NCI-H2171 (cell line): Measurements from ENCODE around the gene PEX11B.
A peak's percentile ranks its signal among the peaks of the same experiment; 100 is the strongest.

Experiments
- DNase-seq: peaks from one replicate; lab custom pipeline; 2025; lab: John Stamatoyannopoulos, UW

PEX11B gene

DNA sequence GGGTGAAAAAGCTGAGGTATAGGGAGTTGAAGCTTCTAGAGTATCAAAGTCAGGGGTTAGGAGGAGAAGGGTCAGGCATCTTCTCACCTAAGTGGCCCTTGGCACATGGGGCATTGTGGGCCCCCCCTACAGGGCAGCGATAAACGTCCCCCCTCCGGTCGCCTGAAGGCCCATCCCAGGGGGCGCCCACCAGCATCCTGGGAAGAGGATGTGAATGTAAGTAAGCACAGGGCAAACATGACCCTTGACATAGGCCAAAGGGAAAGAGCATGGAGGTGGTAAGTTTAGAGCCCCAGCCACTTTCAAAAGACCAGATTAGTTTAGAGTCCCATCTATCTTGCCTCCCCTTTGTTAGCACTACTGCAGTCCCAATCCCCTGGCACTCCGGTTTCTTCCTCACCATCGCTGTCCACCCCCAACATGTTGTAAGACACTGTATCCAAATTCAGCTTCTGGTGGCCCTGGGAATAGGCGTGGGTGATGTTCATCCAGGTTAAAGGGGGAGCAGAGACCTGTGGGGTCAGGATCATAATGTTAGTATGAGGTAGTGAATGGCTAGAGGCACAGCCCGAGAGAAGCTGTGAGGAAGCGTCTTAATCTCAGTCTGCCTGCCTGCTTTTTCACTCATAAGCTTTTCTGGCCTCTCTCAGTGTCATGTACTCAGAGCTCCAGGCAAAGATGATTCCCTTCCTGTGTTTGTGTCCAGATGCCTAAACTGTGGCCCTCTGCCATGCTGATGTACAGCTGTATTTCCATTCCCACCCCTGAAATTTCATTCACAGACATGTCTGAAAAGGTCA, 11.4 kb downstream of the PEX11B start:
- DNase-seq = no peak

DNA sequence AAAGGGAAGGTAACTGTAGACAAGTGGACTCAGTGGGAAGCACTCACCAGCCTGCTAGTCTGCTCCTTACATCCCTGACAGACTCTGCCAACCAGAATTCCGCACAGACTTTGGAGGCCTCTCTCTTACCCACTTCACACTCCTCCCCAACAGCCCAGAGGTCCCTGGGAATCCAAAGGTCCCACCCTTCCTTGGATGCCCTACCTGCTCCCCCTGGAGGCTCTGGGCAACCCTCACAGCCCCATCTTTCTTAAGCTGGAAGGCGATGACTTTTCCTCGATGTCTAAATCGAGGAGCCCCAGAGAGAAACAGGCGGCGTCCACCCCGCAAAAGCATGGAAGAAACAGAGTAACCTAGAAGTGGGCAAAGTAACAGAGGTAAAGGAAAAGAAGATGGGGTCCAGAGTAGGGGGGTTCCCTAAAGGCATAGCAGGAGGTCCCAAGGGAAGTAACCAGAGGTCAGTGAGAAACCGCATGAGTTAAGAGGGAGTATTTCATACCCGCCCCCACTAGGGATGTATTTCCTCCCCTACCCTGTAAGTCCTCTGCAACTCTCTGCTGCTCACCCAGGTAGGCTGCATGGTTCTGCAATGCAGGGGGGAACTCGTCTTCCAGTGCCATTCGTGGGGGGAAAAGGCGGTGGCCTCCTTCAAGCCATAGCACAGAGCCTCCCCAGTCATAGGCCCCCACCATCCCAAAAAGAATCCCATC, 17.1 kb downstream of the PEX11B start:
- no peak for DNase-seq

DNA sequence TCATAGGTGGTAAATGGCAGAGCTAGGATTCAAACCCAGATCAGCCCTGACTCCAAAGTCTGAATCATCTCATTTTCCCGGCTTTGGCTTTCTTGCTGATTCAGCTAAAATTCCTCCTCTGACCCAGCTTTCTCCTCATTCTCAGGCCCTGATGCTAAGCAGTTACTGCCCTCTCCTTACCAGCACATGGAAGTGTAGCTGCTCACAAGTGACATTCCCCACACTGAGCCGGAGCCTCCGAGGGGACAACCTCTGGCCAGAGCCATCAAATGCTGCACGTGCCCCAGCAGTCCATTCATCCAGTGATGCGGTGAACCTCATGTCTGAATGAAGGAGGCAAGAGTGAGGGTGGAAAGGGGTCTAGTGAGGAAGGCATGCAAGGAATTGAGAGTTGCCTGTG, 19.8 kb downstream of the PEX11B start:
- DNase-seq = no peak

- no peak for DNase-seq
Observed at GRCh38 chr1:145897969-145898368, 20.5 kb downstream of the PEX11B start.

GRCh38 chr1:145895471-145895870, 23.0 kb downstream of the PEX11B start:
- DNase-seq = no peak

GRCh38 chr1:145893306-145894055, 25.0 kb downstream of the PEX11B start:
- DNase-seq = no peak

- no peak for DNase-seq
Observed at GRCh38 chr1:145892486-145893087, 25.9 kb downstream of the PEX11B start.

DNA sequence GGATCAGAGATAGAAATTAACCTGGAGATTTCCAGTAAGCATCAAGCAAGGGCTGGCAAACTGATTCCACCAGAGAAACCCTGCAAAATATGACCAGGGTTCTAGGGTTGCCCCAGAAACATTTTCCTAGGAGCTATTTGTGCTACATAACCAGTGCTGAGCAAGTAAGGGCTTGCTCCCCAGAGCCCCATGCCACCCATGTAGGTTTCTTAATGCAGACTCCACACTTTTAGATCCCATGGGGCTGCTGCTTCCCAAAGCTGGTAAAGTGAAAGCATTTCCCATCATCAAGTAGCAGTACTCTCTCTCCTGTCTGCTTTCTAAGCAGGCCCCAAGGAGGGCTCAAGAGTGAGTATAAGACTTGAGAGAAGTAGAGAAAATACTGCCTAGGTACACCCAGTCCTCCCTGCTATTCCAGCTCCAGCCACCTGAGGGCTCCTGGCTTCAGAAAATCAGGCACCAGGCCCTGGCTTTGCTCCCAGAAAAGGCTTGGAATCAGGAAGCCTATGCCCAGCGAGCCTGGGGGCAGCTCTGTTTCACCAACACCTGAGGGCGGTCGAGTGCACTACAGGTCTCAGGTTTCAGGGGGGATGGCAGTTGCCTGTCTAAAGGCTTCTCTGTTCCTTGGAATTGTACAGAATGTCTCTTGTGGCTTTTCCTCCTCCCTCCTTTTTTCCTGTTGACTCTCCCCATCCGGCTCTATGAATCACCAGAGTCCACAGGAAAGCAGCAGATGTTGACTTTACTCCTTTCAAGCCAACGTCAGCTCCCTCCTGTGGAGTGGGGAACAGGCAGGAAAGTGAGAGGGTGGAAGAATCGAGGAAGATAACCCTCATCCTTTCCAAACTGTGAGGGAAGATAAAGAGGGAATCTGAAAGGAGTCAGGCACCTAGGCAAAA, 26.7 kb downstream of the PEX11B start:
- DNase-seq = peak; percentile 91

DNA sequence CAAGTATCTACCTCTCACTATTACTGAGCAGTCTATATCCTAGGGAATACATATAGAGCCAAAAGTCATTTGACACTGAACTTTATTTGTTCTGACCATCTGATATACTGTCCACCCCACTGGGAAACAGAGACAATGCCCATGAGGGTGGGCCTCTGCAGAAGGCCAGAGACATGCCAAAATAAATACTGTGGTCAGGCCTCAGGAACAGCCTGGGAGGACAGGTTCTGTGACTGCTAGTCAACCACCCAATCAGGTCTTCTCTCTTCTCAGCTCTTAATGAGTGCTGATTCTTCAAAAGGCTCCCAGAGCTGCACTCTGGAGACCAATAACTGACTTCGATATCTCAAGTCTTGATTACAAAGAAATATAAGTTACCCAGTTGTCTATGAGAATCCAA, 27.4 kb downstream of the PEX11B start:
- no peak for DNase-seq

- DNase-seq = no peak
Observed at GRCh38 chr1:145889722-145890121, 28.8 kb downstream of the PEX11B start.

GRCh38 chr1:145887631-145888030, 30.9 kb downstream of the PEX11B start:
- DNase-seq = no peak

- DNase-seq = no peak
Observed at GRCh38 chr1:145886816-145887215, 31.7 kb downstream of the PEX11B start.

GRCh38 chr1:145886390-145886789, 32.1 kb downstream of the PEX11B start:
- DNase-seq = no peak

- peak; percentile 71 for DNase-seq
Observed at GRCh38 chr1:145885738-145886287, 32.7 kb downstream of the PEX11B start, which contains the start of gene ANKRD35. Gene ANKRD35 (minus strand): TSS chr1:145885866. CDS start chr1:145885758, 108 bp downstream.

GRCh38 chr1:145884675-145885074, 33.8 kb downstream of the PEX11B start:
- no peak for DNase-seq

DNA sequence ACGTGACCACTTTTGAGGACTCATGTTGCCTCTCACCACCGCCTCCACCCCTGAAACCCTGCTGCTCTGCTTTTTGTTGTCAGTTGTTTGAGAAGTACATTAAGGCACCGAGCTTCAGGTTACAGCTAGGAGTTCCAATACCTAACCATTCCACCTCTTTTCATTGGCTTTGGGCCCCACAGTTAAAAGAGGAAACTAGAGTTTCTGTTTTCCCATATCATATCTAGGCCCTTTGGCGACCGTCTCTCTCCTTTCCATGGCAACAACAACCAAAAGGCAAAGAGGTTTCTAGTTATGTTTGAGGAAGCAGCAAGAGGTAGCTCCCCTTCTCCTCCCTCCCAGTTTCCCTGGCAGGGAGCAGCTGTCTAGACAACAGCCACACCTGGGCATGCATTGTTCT, 38.7 kb downstream of the PEX11B start:
- DNase-seq = peak; percentile 33

DNA sequence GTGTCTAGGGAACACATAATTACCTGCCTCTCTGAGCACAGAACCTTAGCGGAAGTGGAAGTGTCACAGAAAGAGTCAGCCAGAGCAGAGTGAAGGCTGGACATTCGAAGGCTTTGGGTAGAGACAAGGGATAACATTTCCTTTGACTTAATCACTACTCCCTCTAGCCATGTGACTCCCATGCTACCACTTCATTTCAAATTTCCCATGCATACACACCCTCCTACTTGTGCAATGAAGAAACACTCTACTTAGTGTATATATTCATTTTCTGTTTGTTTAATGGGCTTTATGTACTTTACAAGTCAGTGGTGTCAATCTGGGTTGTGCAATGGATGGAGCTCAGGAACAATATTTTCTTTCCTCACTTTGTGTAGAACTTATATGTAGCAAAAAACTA, 39.8 kb downstream of the PEX11B start:
- no peak for DNase-seq

DNA sequence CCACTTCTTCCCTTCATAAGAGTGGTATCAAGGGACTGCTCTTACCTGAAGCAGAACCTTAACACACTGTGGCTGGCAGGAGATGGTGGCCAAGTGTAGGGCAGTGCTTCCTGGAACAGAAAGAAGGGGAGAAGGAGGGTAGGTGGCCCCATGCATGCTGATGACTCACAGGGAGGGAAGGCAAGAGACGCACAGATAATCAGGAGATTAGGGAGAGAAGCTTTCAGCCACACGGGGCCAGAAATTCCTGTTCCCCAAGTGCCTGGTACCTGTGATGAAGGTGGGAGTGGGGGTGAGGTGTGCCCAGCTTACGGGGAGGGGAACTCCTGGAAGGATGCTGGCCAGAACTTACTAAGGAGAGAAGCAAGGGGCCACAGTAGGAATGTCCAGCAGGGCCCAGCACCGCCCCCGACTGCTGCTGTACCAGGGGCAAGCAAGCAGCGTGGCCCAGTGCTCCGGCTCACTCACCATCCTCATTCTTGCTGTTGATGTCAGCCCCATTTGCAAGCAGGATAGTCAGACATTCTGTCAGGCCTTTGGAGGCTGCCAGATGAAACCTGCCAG, 40.5 kb downstream of the PEX11B start:
- DNase-seq = no peak

DNA sequence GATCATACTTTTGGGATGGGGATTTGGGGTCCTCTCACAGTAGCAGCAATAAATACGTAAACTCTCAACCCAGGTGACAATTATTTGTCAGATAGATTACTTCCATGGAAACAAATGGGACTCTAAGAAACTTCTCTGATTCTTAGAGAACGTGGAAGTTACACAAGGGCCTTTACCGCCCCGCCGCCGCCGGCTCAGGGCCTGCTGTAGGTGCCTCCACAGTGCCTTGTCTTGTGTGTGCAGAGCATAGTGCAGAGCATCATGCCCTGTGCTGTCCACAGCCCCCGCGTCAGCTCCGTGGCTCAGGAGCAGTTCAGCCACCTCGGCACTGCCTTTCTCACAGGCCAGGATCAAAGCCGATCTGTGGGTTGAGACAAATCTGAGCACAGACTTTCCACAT, 43.9 kb downstream of the PEX11B start:
- no peak for DNase-seq
